ENCODE results near the gene CCT3.

The CCT3 gene

GRCh38 chr1:156298852-156299357, 39.2 kb downstream of the CCT3 start, which contains the start of gene VHLL:
Gene VHLL (minus strand): TSS chr1:156299307. CDS start chr1:156299189, 118 bp downstream.
- FAIRE-seq (no peak), DNase-seq (ENCODE audit: insufficient read length, low spot score) (no peak)
- no peak for TF ChIP-seq CTCF (IDR thresholded peaks at IDR 0.05; ENCODE audit: insufficient read depth, missing control alignments)

- DNase-seq (ENCODE audit: insufficient read length, low spot score) (no peak), FAIRE-seq (no peak)
- TF ChIP-seq CTCF (IDR thresholded peaks at IDR 0.05; ENCODE audit: insufficient read depth, missing control alignments): no peak
Measured at GRCh38 chr1:156295391-156295947, 42.6 kb downstream of the CCT3 start, which contains the start of gene GLMP. Gene GLMP (minus strand): TSS chr1:156295679. CDS start chr1:156295645, 34 bp downstream.

GRCh38 chr1:156293895-156294294, 44.2 kb downstream of the CCT3 start:
- no peak for DNase-seq (ENCODE audit: insufficient read length, low spot score)
- no peak for FAIRE-seq
- no peak for TF ChIP-seq CTCF (IDR thresholded peaks at IDR 0.05; ENCODE audit: insufficient read depth, missing control alignments)

- DNase-seq (ENCODE audit: insufficient read length, low spot score) (no peak), FAIRE-seq (no peak)
- no peak for TF ChIP-seq CTCF (IDR thresholded peaks at IDR 0.05; ENCODE audit: insufficient read depth, missing control alignments)
Measured at GRCh38 chr1:156293098-156293434, 45.0 kb downstream of the CCT3 start.

GRCh38 chr1:156291226-156292061, 46.6 kb downstream of the CCT3 start:
- no peak for TF ChIP-seq CTCF (IDR thresholded peaks at IDR 0.05; ENCODE audit: insufficient read depth, missing control alignments)
- peak; percentile 87 for DNase-seq (ENCODE audit: insufficient read length, low spot score)
- no peak for FAIRE-seq

GRCh38 chr1:156289857-156290256, 48.2 kb downstream of the CCT3 start:
- FAIRE-seq (no peak), DNase-seq (ENCODE audit: insufficient read length, low spot score) (no peak)
- TF ChIP-seq CTCF (IDR thresholded peaks at IDR 0.05; ENCODE audit: insufficient read depth, missing control alignments): no peak

- TF ChIP-seq CTCF (IDR thresholded peaks at IDR 0.05; ENCODE audit: insufficient read depth, missing control alignments): no peak
- FAIRE-seq (no peak), DNase-seq (ENCODE audit: insufficient read length, low spot score) (no peak)
Measured at GRCh38 chr1:156286061-156286460, 52.0 kb downstream of the CCT3 start.
